Upper lobe of left lung (tissue), 4 donors: ENCODE measurements around the gene MCAM.

Source experiments
- CTCF ChIP-seq, 6 experiments: fragments of 450-650 bp in 4 of 6; fragments of 200-600 bp in 2 of 6; sonication (generic) in 2 of 6; IDR thresholded peaks; one replicate each; pipeline ENCODE4 v1.5.1; 2016 to 2019; ENCODE audit warnings: antibody characterized with exemption in 6 of 6
- EP300 ChIP-seq, 4 donors: sonication (generic); formaldehyde crosslinking; IDR thresholded peaks; one replicate each; pipeline ENCODE4 v1.5.1; 2017; ENCODE audit warnings: antibody characterized with exemption in 4 of 4, control low read depth in 2 of 4
- POLR2A ChIP-seq, 4 donors: fragments of 450-650 bp; IDR thresholded peaks; one replicate each; pipeline ENCODE4 v1.5.1; 2016 to 2017; ENCODE audit warnings: antibody characterized with exemption in 4 of 4, mild to moderate bottlenecking in 2 of 4
- POLR2AphosphoS5 ChIP-seq, 2 donors: sonication (generic); formaldehyde crosslinking; IDR thresholded peaks; one replicate each; pipeline ENCODE4 v1.5.1; 2017; ENCODE audit warnings: antibody characterized with exemption in 2 of 2

GRCh38 chr11:119329320-119329719 is 12.4 kb upstream of the MCAM start:
- TF ChIP-seq POLR2A (IDR thresholded peaks at IDR 0.05): no peak
- TF ChIP-seq CTCF (IDR thresholded peaks at IDR 0.05): no peak
- no peak for TF ChIP-seq POLR2AphosphoS5 (IDR thresholded peaks at IDR 0.05)
- TF ChIP-seq EP300 (IDR thresholded peaks at IDR 0.05): no peak
